Kidney (tissue), 14 donors: ENCODE measurements around the gene PLCH2. TPM values are rescaled to one million over a fixed set of nuclear protein-coding genes. Genes with fewer than 3 reads are reported as not detected.

ENCODE experiments used
- DNase-seq, 5 donors: peaks; one replicate each; pipeline ENCODE4 v3.0.0-alpha.2; 2013 to 2020
- FAIRE-seq: peaks from 2 replicates; lab custom pipeline; 2012; peaks lifted over from hg19 to GRCh38; lab: Jason Lieb, UNC
- H3K27ac ChIP-seq, 2 donors: one replicate each; pipeline ENCODE4 v1.7.0; 2013; ENCODE audit warnings: low read depth in 2 of 2, low read length in 2 of 2, inconsistent platforms in 1 of 2
- H3K27me3 ChIP-seq: one replicate; pipeline ENCODE4 v1.7.1; 2013; ENCODE audit warnings: low read length, inconsistent platforms; ENCODE audit not compliant: control insufficient read depth, insufficient read depth
- H3K36me3 ChIP-seq, 3 donors: one replicate each; pipeline versions ENCODE4 v1.7.0 to v1.7.1; 2013; ENCODE audit warnings: low read length in 3 of 3, control low read depth in 1 of 3, inconsistent platforms in 1 of 3; ENCODE audit not compliant: insufficient read depth in 3 of 3, control insufficient read depth in 2 of 3
- H3K4me1 ChIP-seq, 3 donors: one replicate each; pipeline versions ENCODE4 v1.7.0 to v1.7.1; 2013; ENCODE audit warnings: low read length in 3 of 3, inconsistent platforms in 1 of 3, low read depth in 1 of 3; ENCODE audit not compliant: control insufficient read depth in 2 of 3, insufficient read depth in 2 of 3
- H3K4me3 ChIP-seq, 3 donors: one replicate each; pipeline versions ENCODE4 v1.7.0 to v1.8.1; 2013; ENCODE audit warnings: low read length in 3 of 3, control low read depth in 1 of 3, inconsistent platforms in 1 of 3
- H3K9ac ChIP-seq, 3 donors: one replicate each; pipeline versions ENCODE4 v1.7.0 to v1.7.1; 2013; ENCODE audit warnings: low read length in 3 of 3, control low read depth in 1 of 3, inconsistent platforms in 1 of 3
- H3K9me3 ChIP-seq, 3 donors: one replicate each; pipeline versions ENCODE4 v1.7.0 to v1.7.1; 2013; ENCODE audit warnings: low read length in 3 of 3, control low read depth in 1 of 3, inconsistent platforms in 1 of 3; ENCODE audit not compliant: control insufficient read depth in 2 of 3, insufficient read depth in 1 of 3
- intact Hi-C: fragments of 100-400 bp; cut with DNase I; formaldehyde crosslinking; loops from one replicate; pipeline ENCODE4 v1.11.1; 2022
- polyA plus RNA-seq: library from polyadenylated mRNA; stranded (reverse); fragments of 350-450 nt; fragmentation: Illumina TruSeq; extraction: RNeasy Lipid Tissue Mini Kit (QIAGEN cat#74804); gene quantifications from one replicate; pipeline ENCODE4 v1.2.3, GENCODE V29; 2014; ENCODE audit warnings: low read depth, low replicate concordance; ENCODE audit not compliant: insufficient read depth
- total RNA-seq: library from RNA; stranded (reverse); fragmentation: NEBNext Ultra II Directional; extraction: Animal tissue kit (Norgen Biotek cat#: 25700); gene quantifications from one replicate; pipeline ENCODE4 v1.2.1, GENCODE V29; 2021
- TF ChIP-seq, protein P1 (sequence below): IDR thresholded peaks from 3 replicates; pipeline ENCODE4 v1.5.1; 2012; ENCODE audit warnings: mild to moderate bottlenecking, moderate library complexity, borderline replicate concordance; ENCODE audit not compliant: insufficient read depth; ENCODE audit errors: extremely low read depth
- donor health status: control.
- donor health status: control.
- donor health status: control.
- donor health status: control.
- donor health status: control.
- donor health status: DM: yes; HTN: yes; CAD: no.
- donor health status: Normal renal cell carcinoma (clear cell type).

PLCH2 gene
- total and polyA plus RNA-seq, 2 donors from 2014 or later, result 7.4 to 8.7 TPM

DNA sequence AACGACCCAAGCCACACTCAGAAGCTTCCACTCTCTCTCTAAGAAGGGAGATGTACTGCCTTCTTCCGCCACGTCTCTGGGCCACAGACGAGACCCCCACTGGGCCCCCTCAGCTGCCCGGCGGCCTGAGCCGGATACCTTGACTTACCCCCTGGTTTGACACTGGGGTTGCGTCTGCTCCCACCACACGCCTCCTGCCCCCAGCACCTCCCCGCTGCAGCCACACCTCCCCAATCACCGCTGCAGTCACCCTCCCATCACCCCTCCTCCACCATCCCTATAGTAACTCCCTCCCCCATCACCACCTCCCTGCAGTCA, 39.6 kb downstream of the PLCH2 start:
- Histone ChIP-seq H3K36me3 (peaks cover 2 to 58% (median 45%) of the 10 kb centered on the region in 3 donors), H3K27me3 (no peaks in the 10 kb centered on the region), H3K4me1 (no peaks in the 10 kb centered on the region), H3K9me3 (no peaks in the 10 kb centered on the region), H3K9ac (no peak overlapping the region), H3K27ac (no peak overlapping the region), H3K4me3 (no peak overlapping the region)
- intact Hi-C loops, result no loop called here
- no peak for DNase-seq
- TF ChIP-seq, protein P1, sequence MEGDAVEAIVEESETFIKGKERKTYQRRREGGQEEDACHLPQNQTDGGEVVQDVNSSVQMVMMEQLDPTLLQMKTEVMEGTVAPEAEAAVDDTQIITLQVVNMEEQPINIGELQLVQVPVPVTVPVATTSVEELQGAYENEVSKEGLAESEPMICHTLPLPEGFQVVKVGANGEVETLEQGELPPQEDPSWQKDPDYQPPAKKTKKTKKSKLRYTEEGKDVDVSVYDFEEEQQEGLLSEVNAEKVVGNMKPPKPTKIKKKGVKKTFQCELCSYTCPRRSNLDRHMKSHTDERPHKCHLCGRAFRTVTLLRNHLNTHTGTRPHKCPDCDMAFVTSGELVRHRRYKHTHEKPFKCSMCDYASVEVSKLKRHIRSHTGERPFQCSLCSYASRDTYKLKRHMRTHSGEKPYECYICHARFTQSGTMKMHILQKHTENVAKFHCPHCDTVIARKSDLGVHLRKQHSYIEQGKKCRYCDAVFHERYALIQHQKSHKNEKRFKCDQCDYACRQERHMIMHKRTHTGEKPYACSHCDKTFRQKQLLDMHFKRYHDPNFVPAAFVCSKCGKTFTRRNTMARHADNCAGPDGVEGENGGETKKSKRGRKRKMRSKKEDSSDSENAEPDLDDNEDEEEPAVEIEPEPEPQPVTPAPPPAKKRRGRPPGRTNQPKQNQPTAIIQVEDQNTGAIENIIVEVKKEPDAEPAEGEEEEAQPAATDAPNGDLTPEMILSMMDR, result no peak
- no peak for FAIRE-seq

DNA sequence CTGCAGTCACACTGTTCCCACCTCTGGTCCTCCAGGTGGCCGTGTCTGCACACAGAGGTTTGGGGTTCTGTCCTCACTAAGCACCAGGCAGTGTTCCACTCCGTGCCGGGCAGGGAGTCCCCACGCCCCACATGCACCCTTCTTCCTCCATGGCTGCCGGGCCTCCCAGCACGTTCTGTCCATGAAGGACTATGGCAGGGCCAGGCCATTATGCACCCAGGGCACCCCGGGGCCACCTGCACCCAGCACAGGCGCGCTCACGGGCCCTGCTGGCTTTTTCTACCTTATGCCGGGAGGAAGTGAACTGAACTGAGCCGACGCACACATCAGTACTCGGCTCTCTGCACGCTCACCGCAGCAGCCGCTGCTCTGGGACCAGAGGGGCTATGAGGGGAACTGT, 40.0 kb downstream of the PLCH2 start:
- DNase-seq (no peak), FAIRE-seq (no peak)
- H3K4me3 ChIP-seq, result no peak overlapping the region

DNA sequence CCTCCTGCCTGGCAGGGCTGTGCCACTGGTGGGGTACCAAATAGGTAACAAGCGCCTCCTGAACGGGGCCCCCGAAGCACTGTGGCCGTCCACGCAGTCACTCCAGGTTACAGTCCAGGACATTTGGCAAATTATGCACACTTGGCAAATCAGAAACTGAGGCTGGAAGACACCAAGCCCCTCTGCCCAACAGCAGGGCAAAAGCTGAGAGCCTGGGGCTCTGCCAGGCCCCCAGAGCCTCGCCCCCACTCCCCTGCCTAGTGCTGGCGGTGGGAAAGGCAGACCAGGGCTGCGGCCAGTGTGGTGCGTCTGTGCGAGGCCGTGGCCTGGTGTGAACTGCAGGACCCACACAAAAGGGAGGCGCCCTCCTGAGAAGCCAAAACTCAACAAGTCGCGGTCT, 40.9 kb downstream of the PLCH2 start:
- intact Hi-C loops, result no loop called here
- Histone ChIP-seq H3K4me1 (no peaks in the 10 kb centered on the region), H3K9ac (no peak overlapping the region), H3K27me3 (no peaks in the 10 kb centered on the region), H3K9me3 (no peaks in the 10 kb centered on the region), H3K4me3 (no peak overlapping the region), H3K27ac (no peak overlapping the region), H3K36me3 (peaks cover 2 to 57% (median 46%) of the 10 kb centered on the region in 3 donors)
- TF ChIP-seq, protein P1, result no peak
- no peak for FAIRE-seq
- no peak for DNase-seq

More for the DNA sequence above, 40.0 kb downstream of the PLCH2 start:
- TF ChIP-seq, protein P1, result no peak
- Histone ChIP-seq H3K27me3 (no peaks in the 10 kb centered on the region), H3K9me3 (no peaks in the 10 kb centered on the region), H3K36me3 (peaks cover 2 to 59% (median 49%) of the 10 kb centered on the region in 3 donors), H3K4me1 (no peaks in the 10 kb centered on the region), H3K27ac (no peak overlapping the region), H3K9ac (no peak overlapping the region)
- intact Hi-C loops, result no loop called here

DNA sequence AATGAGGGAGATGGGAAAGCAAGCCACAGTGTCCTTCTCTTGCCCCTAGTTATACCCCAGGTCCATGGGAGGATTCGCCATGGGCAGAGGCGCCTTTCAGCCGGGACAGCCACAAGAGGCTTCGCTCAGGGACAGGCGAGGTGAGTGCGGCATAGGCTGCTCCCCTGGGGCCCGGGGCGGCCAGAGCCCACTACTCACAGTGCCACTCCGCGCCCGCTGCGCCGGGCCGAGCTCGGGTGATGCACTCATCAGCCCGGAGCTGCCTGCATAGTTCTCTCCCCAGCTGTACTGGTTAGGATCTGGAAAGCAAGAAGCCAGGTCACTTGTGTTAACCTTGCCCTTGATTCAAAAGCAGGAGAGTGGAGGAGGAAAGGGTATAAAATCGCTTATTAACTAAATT, 41.9 kb downstream of the PLCH2 start:
- Histone ChIP-seq H3K4me3 (no peak overlapping the region), H3K27me3 (no peaks in the 10 kb centered on the region), H3K4me1 (no peaks in the 10 kb centered on the region), H3K36me3 (peaks cover 2 to 58% (median 44%) of the 10 kb centered on the region in 3 donors), H3K27ac (no peak overlapping the region), H3K9ac (no peak overlapping the region), H3K9me3 (no peaks in the 10 kb centered on the region)
- no peak for DNase-seq
- TF ChIP-seq, protein P1, result no peak
- no peak for FAIRE-seq
- intact Hi-C loops, result no loop called here
